H9 (cell line): Measurements from ENCODE around the gene PARPBP. TPM values are rescaled to one million over a fixed set of nuclear protein-coding genes. Genes with fewer than 3 reads are reported as not detected.

Source experiments
- DNase-seq: peaks from one replicate; pipeline ENCODE4 v3.0.0-alpha.2; 2017
- H2AFZ ChIP-seq: one replicate; pipeline ENCODE4 v1.6.1; 2013; ENCODE audit warnings: mild to moderate bottlenecking, low read length, control low read depth, moderate library complexity
- H2AK5ac ChIP-seq: 2 replicates; pipeline ENCODE4 v1.6.1; 2013; ENCODE audit warnings: low read length, control low read depth, mixed read lengths; ENCODE audit not compliant: insufficient read length
- H2BK120ac ChIP-seq: one replicate; pipeline ENCODE4 v1.6.1; 2013; ENCODE audit warnings: low read depth, mild to moderate bottlenecking, low read length, control low read depth, inconsistent platforms; ENCODE audit not compliant: poor library complexity, severe bottlenecking
- H2BK12ac ChIP-seq: 2 replicates; pipeline ENCODE4 v1.6.1; 2013; ENCODE audit warnings: low read length, control low read depth, mixed read lengths, low read depth; ENCODE audit not compliant: insufficient read length
- H2BK15ac ChIP-seq: 2 replicates; pipeline ENCODE4 v1.6.1; 2013; ENCODE audit warnings: low read depth, low read length, control low read depth
- H2BK20ac ChIP-seq: one replicate; pipeline ENCODE4 v1.6.1; 2013; ENCODE audit warnings: low read depth, mild to moderate bottlenecking, low read length, control low read depth, inconsistent platforms; ENCODE audit not compliant: poor library complexity, severe bottlenecking
- H2BK5ac ChIP-seq: 2 replicates; pipeline ENCODE4 v1.6.1; 2013; ENCODE audit warnings: low read length, control low read depth, mixed read lengths; ENCODE audit not compliant: insufficient read length
- H3K14ac ChIP-seq: 2 replicates; pipeline ENCODE4 v1.6.1; 2013; ENCODE audit warnings: low read length, control low read depth; ENCODE audit not compliant: insufficient read depth
- H3K18ac ChIP-seq: 2 replicates; pipeline ENCODE4 v1.6.1; 2013; ENCODE audit warnings: low read depth, mild to moderate bottlenecking, mixed read lengths, low read length, control low read depth; ENCODE audit not compliant: insufficient read length
- H3K23ac ChIP-seq: 2 replicates; pipeline ENCODE4 v1.6.1; 2013; ENCODE audit warnings: low read length, control low read depth, mixed read lengths, low read depth; ENCODE audit not compliant: insufficient read length
- H3K23me2 ChIP-seq: 2 replicates; pipeline ENCODE4 v1.6.1; 2013; ENCODE audit warnings: low read depth, mild to moderate bottlenecking, mixed read lengths, low read length, control low read depth; ENCODE audit not compliant: insufficient read length, poor library complexity, severe bottlenecking
- H3K27ac ChIP-seq: 2 replicates; pipeline ENCODE4 v1.5.1; 2013; ENCODE audit warnings: low read length, control low read depth, mixed read lengths, low read depth; ENCODE audit not compliant: insufficient read length
- H3K27me3 ChIP-seq: 2 replicates; pipeline ENCODE4 v1.6.1; 2013; ENCODE audit warnings: low read length, control low read depth, inconsistent platforms; ENCODE audit not compliant: insufficient read depth
- H3K4ac ChIP-seq: 2 replicates; pipeline ENCODE4 v1.6.1; 2013; ENCODE audit warnings: low read depth, mild to moderate bottlenecking, control low read depth, inconsistent platforms, low read length, moderate library complexity
- H3K4me1 ChIP-seq: 2 replicates; pipeline ENCODE4 v1.6.1; 2013; ENCODE audit warnings: low read length, control low read depth, inconsistent platforms; ENCODE audit not compliant: insufficient read depth
- H3K4me2 ChIP-seq: 2 replicates; pipeline ENCODE4 v1.6.1; 2013; ENCODE audit warnings: low read length, control low read depth, mixed read lengths; ENCODE audit not compliant: insufficient read length, insufficient read depth
- H3K56ac ChIP-seq: 2 replicates; pipeline ENCODE4 v1.6.1; 2013; ENCODE audit warnings: low read depth, mild to moderate bottlenecking, mixed read lengths, low read length, control low read depth; ENCODE audit not compliant: insufficient read length
- H3K79me1 ChIP-seq: 2 replicates; pipeline ENCODE4 v1.6.1; 2013; ENCODE audit warnings: low read depth, mild to moderate bottlenecking, moderate library complexity, low read length, control low read depth, inconsistent platforms; ENCODE audit not compliant: insufficient read depth, poor library complexity, severe bottlenecking
- H3K79me2 ChIP-seq: 2 replicates; pipeline ENCODE4 v1.6.1; 2013; ENCODE audit warnings: low read length, control low read depth, inconsistent platforms; ENCODE audit not compliant: insufficient read depth
- H3K9ac ChIP-seq: 2 replicates; pipeline ENCODE4 v1.6.1; 2013; ENCODE audit warnings: low read length, control low read depth, mixed read lengths; ENCODE audit not compliant: insufficient read length; ENCODE audit errors: extremely low read depth
- H3K9me3 ChIP-seq: one replicate; pipeline ENCODE4 v1.6.1; 2013; ENCODE audit warnings: low read depth, low read length, inconsistent platforms; ENCODE audit not compliant: control insufficient read depth
- H3T11ph ChIP-seq: one replicate; pipeline ENCODE4 v1.6.1; 2013; ENCODE audit warnings: mild to moderate bottlenecking, low read length, control low read depth, inconsistent platforms
- H4K20me1 ChIP-seq: one replicate; pipeline ENCODE4 v1.6.1; 2013; ENCODE audit not compliant: control insufficient read depth, insufficient read length, insufficient read depth
- H4K5ac ChIP-seq: 2 replicates; pipeline ENCODE4 v1.6.1; 2013; ENCODE audit warnings: low read depth, mild to moderate bottlenecking, mixed read lengths, low read length, control low read depth; ENCODE audit not compliant: insufficient read length
- H4K8ac ChIP-seq: replicated peaks from 2 replicates; pipeline ENCODE4 v1.6.1; 2013; ENCODE audit warnings: low read length, control low read depth, mixed read lengths, low read depth; ENCODE audit not compliant: insufficient read length
- H4K91ac ChIP-seq: 2 replicates; pipeline ENCODE4 v1.6.1; 2013; ENCODE audit warnings: low read depth, mild to moderate bottlenecking, moderate library complexity, mixed read lengths, low read length, control low read depth; ENCODE audit not compliant: insufficient read length
- H3K27ac Mint-ChIP-seq, 3 experiments: 2 replicates in 2 of 3; 3 replicates in 1 of 3; pipeline ENCODE4 v1.8.0; 2020 to 2021; ENCODE audit warnings: mixed read lengths in 3 of 3, mild to moderate bottlenecking in 1 of 3, moderate library complexity in 1 of 3
- H3K27me3 Mint-ChIP-seq: 2 replicates; pipeline ENCODE4 v1.8.0; 2021; ENCODE audit warnings: low read depth, mild to moderate bottlenecking, moderate library complexity, mixed read lengths
- H3K36me3 Mint-ChIP-seq, 3 experiments: 2 replicates in 2 of 3; 3 replicates in 1 of 3; pipeline ENCODE4 v1.8.0; 2020 to 2021; ENCODE audit warnings: low read depth in 3 of 3, mixed read lengths in 3 of 3; ENCODE audit not compliant: insufficient read depth in 1 of 3
- H3K4me1 Mint-ChIP-seq, 2 experiments: 2 replicates each; pipeline ENCODE4 v1.8.0; 2020; ENCODE audit warnings: mixed read lengths in 2 of 2
- H3K4me3 Mint-ChIP-seq, 2 experiments: 2 replicates in 1 of 2; 3 replicates in 1 of 2; pipeline ENCODE4 v1.8.0; 2020 to 2021; ENCODE audit warnings: mild to moderate bottlenecking in 2 of 2, mixed read lengths in 2 of 2, moderate library complexity in 1 of 2
- H3K9me3 Mint-ChIP-seq, 2 experiments: 2 replicates in 1 of 2; 3 replicates in 1 of 2; pipeline ENCODE4 v1.8.0; 2020; ENCODE audit warnings: mild to moderate bottlenecking in 2 of 2, mixed read lengths in 2 of 2, moderate library complexity in 1 of 2
- WGBS: extraction: QIAGEN DNeasy Blood & Tissue Kit; methylation state at CpG from one replicate; pipeline ENCODE4 v1.1.7; 2013; ENCODE audit warnings: missing lambda C conversion rate, low lambda C conversion rate, mixed read lengths; ENCODE audit not compliant: insufficient read length; ENCODE audit errors: extremely low coverage; 5-methylcytosine and 5-hydroxymethylcytosine counted together
- total RNA-seq: library from RNA; stranded (reverse); gene quantifications from 2 replicates; pipeline ENCODE4 v1.2.1, GENCODE V29; 2021
- TF ChIP-seq, protein P1 (sequence below): fragments of 200-600 bp; sonication (generic); conservative IDR thresholded peaks from 3 replicates; pipeline ENCODE4 v1.8.0; 2021; ENCODE audit warnings: antibody characterized with exemption, mild to moderate bottlenecking

The PARPBP gene
- total RNA-seq, 1 experiment from 2014 or later = 32.1 TPM

GRCh38 chr12:102204025-102204424, 84.0 kb downstream of the PARPBP start:
- H3K27me3 ChIP-seq = no peaks in the 10 kb centered on the region
- H4K5ac ChIP-seq = no peak overlapping the region
- Mint-ChIP-seq H3K36me3 (peaks cover 39 to 55% (median 54%) of the 10 kb centered on the region in 3 experiments), H3K4me1 (no peaks in the 10 kb centered on the region), H3K27me3 (no peaks in the 10 kb centered on the region), H3K4me3 (no peak overlapping the region), H3K9me3 (peaks cover 18 to 20% of the 10 kb centered on the region in 2 experiments), H3K27ac (no peak overlapping the region)
- DNase-seq = no peak
- H3K79me2 ChIP-seq = no peaks in the 10 kb centered on the region
- WGBS = no CpG with 5 or more reads among the region's 2 CpGs
- H2BK20ac ChIP-seq = no peak overlapping the region
- TF ChIP-seq, protein P1, sequence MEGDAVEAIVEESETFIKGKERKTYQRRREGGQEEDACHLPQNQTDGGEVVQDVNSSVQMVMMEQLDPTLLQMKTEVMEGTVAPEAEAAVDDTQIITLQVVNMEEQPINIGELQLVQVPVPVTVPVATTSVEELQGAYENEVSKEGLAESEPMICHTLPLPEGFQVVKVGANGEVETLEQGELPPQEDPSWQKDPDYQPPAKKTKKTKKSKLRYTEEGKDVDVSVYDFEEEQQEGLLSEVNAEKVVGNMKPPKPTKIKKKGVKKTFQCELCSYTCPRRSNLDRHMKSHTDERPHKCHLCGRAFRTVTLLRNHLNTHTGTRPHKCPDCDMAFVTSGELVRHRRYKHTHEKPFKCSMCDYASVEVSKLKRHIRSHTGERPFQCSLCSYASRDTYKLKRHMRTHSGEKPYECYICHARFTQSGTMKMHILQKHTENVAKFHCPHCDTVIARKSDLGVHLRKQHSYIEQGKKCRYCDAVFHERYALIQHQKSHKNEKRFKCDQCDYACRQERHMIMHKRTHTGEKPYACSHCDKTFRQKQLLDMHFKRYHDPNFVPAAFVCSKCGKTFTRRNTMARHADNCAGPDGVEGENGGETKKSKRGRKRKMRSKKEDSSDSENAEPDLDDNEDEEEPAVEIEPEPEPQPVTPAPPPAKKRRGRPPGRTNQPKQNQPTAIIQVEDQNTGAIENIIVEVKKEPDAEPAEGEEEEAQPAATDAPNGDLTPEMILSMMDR = no peak
- no peak overlapping the region for H2BK15ac ChIP-seq
- no peak overlapping the region for H3K14ac ChIP-seq
- no peak overlapping the region for H3K18ac ChIP-seq
- no peak overlapping the region for H3K9ac ChIP-seq
- H2AFZ ChIP-seq = no peak overlapping the region
- H3K79me1 ChIP-seq = no peaks in the 10 kb centered on the region
- no peaks in the 10 kb centered on the region for H3K4me1 ChIP-seq
- H3K56ac ChIP-seq = no peak overlapping the region
- H3K9me3 ChIP-seq = no peaks in the 10 kb centered on the region
- H3K4ac ChIP-seq = no peak overlapping the region
- no peak overlapping the region for H3K27ac ChIP-seq
- no peak overlapping the region for H3T11ph ChIP-seq
- H3K23me2 ChIP-seq = no peaks in the 10 kb centered on the region
- H4K91ac ChIP-seq = no peak overlapping the region
- H3K4me2 ChIP-seq = no peak overlapping the region
- no peaks in the 10 kb centered on the region for H4K20me1 ChIP-seq
- no peak overlapping the region for H2BK120ac ChIP-seq
- H4K8ac ChIP-seq = no peak overlapping the region
- H3K23ac ChIP-seq = no peak overlapping the region
- no peak overlapping the region for H2BK5ac ChIP-seq
- H2BK12ac ChIP-seq = no peak overlapping the region
- H2AK5ac ChIP-seq = no peak overlapping the region
